PC-3 (cell line): ENCODE data around the gene GMDS.

Experiments used
- EZH2 ChIP-seq: fragments of 300-600 bp; sonication (generic); IDR thresholded peaks from one replicate; pipeline ENCODE4 v1.6.1; 2017; ENCODE audit warnings: antibody characterized with exemption, mild to moderate bottlenecking, low read length; ENCODE audit not compliant: unreplicated experiment
- EZH2phosphoT487 ChIP-seq: fragments of 300-600 bp; sonication (generic); IDR thresholded peaks from 2 replicates; pipeline ENCODE4 v1.6.1; 2018; ENCODE audit warnings: mild to moderate bottlenecking, antibody characterized with exemption, low read length, borderline replicate concordance
- TF ChIP-seq, protein P1 (sequence below): fragments of 300-600 bp; sonication (generic); conservative IDR thresholded peaks from 2 replicates; pipeline ENCODE4 v1.5.1; 2017; ENCODE audit warnings: antibody characterized with exemption, low read depth, mild to moderate bottlenecking, low read length

DNA sequence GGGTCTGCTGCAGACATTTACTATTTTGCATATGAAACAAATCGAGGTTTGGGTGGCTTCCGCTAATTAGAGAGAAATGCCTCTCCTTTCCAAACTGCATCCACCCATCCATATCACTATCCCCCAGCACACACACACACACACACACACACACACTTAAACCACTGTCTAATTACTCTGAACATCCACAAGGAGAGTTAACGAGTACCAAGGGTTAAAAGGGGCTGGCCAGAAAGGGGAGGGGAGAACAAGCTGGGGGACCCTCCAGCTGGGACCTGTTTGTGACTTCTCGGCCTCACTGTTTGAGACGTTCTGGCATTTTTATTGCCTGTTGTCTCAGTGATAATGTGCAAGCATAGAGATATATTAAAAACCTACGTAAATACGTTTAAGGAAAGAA is 374.5 kb downstream of the GMDS start:
- TF ChIP-seq EZH2 (no peak), EZH2phosphoT487 (no peak)
- TF ChIP-seq, protein P1, sequence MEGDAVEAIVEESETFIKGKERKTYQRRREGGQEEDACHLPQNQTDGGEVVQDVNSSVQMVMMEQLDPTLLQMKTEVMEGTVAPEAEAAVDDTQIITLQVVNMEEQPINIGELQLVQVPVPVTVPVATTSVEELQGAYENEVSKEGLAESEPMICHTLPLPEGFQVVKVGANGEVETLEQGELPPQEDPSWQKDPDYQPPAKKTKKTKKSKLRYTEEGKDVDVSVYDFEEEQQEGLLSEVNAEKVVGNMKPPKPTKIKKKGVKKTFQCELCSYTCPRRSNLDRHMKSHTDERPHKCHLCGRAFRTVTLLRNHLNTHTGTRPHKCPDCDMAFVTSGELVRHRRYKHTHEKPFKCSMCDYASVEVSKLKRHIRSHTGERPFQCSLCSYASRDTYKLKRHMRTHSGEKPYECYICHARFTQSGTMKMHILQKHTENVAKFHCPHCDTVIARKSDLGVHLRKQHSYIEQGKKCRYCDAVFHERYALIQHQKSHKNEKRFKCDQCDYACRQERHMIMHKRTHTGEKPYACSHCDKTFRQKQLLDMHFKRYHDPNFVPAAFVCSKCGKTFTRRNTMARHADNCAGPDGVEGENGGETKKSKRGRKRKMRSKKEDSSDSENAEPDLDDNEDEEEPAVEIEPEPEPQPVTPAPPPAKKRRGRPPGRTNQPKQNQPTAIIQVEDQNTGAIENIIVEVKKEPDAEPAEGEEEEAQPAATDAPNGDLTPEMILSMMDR = no peak
